GM18909 (cell line): ENCODE data around the gene SGCE.
A peak's percentile ranks its signal among the peaks of the same experiment; 100 is the strongest.

Experiments
- ATAC-seq: cut with Tn5 transposase; IDR thresholded peaks from one replicate; pipeline ENCODE4 v1.9.1; 2021; ENCODE audit warnings: mild to moderate bottlenecking; ENCODE audit not compliant: unreplicated experiment, poor library complexity

Gene SGCE

GRCh38 chr7:94578614-94579013, 77.3 kb downstream of the SGCE start:
- ATAC-seq, result no peak

DNA sequence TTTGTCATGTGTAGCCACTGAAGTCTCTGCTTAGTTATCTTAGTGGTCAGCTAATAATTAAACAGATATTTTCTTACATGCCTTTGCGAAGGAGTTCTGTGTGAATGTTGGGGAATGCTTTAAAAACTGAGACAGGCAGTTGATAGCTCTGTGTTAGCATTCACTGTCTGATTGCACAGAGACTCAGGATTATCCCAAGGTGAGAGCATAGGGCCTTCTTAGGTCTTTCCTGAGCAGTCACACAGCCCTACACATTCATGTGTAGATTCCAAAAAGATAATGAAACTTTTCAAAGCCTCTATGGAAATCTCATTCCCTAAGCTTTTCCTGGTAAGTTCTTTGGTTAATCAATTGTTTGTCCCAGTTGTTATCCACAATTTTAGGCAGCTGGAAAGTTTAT, 78.6 kb downstream of the SGCE start:
- no peak for ATAC-seq

GRCh38 chr7:94576316-94576715, 79.6 kb downstream of the SGCE start:
- ATAC-seq, result no peak

GRCh38 chr7:94575646-94576045, 80.3 kb downstream of the SGCE start:
- ATAC-seq, result no peak

DNA sequence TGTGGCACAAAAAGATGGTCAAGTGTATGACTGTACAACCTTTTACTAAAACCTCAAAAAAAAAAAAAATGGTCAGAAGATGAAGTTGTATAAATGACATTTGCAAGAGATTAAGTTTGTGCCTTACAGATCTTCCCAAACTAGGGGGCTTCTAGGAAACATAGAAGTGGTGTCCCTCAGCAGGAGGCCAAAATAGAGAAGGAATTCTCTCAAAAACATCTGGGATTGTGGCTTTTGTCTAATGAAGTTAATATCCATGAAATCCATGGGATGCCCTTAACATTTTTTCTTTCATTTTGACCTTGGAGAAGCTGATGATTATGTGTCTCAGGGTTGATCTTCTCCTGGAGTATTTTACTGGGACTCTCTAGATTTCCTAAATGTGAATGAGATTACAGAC, 84.1 kb downstream of the SGCE start:
- ATAC-seq, result no peak

DNA sequence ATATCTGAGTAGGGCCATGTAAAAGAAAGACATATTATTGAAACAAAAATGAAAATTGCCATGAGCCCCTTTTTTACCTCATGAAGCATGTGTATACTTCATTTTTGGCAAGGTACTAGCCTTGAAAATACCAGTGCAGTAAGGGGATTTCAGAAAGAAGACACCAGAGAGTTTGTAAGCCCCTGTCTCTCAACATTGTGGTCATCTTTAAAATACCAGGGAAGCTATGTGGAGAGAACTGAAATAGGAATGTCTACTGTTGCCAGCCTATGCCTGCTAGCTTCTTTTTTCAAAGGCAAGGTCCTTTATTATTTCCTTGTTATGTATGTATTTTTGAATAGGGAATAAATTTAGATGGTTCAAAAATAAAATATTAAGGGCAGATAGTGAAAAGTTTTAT, 88.5 kb downstream of the SGCE start:
- no peak for ATAC-seq

- ATAC-seq, result no peak
These were observed 90.6 kb downstream of the SGCE start for GRCh38 chr7:94565247-94565894.

GRCh38 chr7:94562525-94562924, 93.4 kb downstream of the SGCE start:
- ATAC-seq, result no peak

DNA sequence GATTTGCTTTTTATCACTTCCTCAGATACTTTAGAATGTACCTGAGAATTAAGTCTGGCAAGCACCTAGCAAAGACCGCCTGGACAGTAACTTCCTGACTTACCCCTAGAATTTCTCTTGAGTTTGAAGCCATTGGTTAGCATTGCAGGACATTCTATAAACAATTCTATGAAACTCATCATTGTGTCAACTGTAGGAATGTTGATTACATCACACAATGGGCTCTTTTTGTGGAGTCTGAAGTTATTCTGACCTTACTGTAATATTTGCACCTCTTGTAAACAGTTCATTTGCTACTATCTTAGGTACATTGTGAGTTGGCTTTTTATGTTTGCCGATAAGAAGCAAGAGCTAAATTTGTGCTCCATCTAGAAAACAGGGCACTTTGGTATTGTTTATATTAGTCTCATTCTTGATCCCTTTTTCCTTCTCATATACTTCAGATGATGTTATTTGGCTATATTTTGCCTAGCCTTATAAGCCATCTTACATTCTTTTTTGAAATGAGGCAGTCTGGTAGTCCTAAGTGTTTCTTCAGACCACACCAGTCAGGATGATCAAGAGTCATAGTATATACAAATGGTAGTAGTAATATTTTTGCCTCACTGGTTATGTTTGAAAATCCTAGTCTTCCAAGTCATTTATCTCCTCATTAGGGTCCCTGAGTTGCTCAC, 94.0 kb downstream of the SGCE start:
- ATAC-seq, result no peak

DNA sequence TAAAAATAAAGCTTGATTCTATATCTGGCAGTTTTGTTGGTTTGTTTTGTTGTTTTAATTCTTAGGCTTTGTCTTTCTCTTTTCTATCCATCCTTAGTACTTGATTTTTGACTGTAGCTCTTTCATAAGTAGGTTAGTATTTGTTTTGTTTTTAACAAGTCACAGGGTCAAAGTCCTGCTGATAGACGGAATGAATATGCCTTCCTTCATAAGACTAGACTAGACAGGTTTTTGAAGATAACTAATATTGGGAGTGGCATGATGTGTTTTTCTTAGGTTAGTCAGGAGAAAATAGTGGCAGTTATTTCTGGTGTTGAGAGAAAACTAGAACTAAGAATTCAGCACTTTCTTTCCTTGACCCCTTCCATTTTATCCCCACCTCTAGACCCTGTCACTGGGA, 96.0 kb downstream of the SGCE start:
- no peak for ATAC-seq

DNA sequence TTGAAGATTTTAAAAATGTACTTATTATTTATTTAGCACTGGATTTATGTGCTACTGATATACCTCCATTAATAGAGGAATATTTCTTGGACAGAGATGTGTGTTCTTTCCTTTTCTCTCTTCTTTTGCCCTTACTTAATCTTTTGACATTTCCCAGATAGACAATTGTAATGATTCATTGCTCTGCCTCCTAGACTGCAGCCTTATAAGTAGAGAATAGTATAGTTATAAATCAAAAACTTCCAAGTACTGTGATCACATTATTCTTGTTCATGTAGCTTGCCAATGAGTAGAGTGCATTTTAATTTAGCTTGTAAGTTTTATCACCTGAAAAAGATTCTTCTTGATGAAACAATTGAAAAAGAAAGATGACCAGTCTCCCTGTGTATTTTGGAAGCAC, 98.7 kb downstream of the SGCE start:
- no peak for ATAC-seq

DNA sequence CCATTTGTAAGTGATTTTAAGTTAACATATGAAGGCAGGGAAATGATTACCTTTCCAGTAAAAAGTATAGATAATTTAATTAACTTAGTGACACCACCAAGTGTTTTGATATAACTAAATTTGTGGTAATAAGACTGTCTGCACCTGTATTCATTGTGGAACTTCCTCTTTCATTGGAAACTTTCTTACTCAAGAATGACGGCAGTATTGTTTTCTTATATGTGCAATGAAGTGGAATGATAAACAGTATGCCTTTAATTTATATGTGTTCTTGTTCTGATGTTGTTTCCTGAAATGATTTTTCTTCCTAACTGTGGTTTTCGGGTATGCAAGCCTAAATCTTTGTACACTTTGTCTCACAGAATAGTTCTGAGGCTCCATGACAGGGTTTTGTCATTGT, 99.9 kb downstream of the SGCE start:
- ATAC-seq, result peak; percentile 87

GRCh38 chr7:94547126-94547525, 108.8 kb downstream of the SGCE start:
- no peak for ATAC-seq

DNA sequence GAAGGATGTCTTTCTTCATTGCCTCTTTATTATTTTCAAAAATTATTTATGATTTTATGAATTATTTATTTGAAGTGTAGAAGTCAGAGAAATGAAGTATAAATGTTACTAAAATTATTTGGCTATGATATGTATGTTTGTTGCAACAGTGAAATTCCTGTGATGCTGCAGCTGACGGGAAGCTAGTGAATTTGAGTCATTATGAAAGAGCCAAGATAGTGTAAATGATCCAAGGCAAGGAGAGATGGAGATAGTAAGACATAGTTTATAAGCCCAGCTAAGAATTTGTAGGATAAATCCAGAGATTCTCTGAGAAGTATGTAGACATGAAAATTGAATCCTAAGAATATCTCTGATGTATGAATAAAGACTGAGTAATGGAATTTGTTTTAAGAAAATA, 115.5 kb downstream of the SGCE start:
- ATAC-seq, result no peak
